NCI-H82 treated with DMSO at 0.1 percent for 48 hours (cell line): Measurements from ENCODE around the gene NOL4L.

Source experiments
- DNase-seq: peaks from one replicate; lab custom pipeline; 2025; ENCODE audit not compliant: unreplicated experiment; lab: John Stamatoyannopoulos, UW

NOL4L gene

GRCh38 chr20:32585011-32585585, at the start of gene NOL4L:
TSS of gene NOL4L (minus strand) at chr20:32585333. CDS start at chr20:32584890, 443 bp downstream.
- DNase-seq = no peak

GRCh38 chr20:32634041-32634805, 49.1 kb upstream of the NOL4L start:
- no peak for DNase-seq

- no peak for DNase-seq
Measured at GRCh38 chr20:32632461-32633354, 47.6 kb upstream of the NOL4L start.

- DNase-seq = no peak
Measured at GRCh38 chr20:32631933-32632460, 46.9 kb upstream of the NOL4L start.

GRCh38 chr20:32629813-32630212, 44.7 kb upstream of the NOL4L start:
- DNase-seq = no peak

- DNase-seq = no peak
Measured at GRCh38 chr20:32628960-32629530, 43.9 kb upstream of the NOL4L start.

- DNase-seq = no peak
Measured at GRCh38 chr20:32626859-32627636, 41.9 kb upstream of the NOL4L start.

- DNase-seq = no peak
Measured at GRCh38 chr20:32626407-32626806, 41.3 kb upstream of the NOL4L start.

- no peak for DNase-seq
Measured at GRCh38 chr20:32625996-32626395, 40.9 kb upstream of the NOL4L start.

GRCh38 chr20:32624687-32625345, 39.7 kb upstream of the NOL4L start:
- DNase-seq = no peak

- no peak for DNase-seq
Measured at GRCh38 chr20:32623667-32624157, 38.6 kb upstream of the NOL4L start.

- DNase-seq = no peak
Measured at GRCh38 chr20:32622585-32623468, 37.7 kb upstream of the NOL4L start.

- peak; percentile 46 for DNase-seq
Measured at GRCh38 chr20:32621891-32622584, 36.9 kb upstream of the NOL4L start.

GRCh38 chr20:32621071-32621890, 36.1 kb upstream of the NOL4L start:
- peak; percentile 22 for DNase-seq

- DNase-seq = no peak
Measured at GRCh38 chr20:32619586-32619985, 34.5 kb upstream of the NOL4L start.

GRCh38 chr20:32614772-32615171, 29.6 kb upstream of the NOL4L start:
- DNase-seq = no peak

GRCh38 chr20:32614303-32614702, 29.2 kb upstream of the NOL4L start:
- DNase-seq = no peak
